Left ventricle myocardium superior (tissue), 1 donor: ENCODE measurements around the gene MAD1L1. TPM values are rescaled to one million over a fixed set of nuclear protein-coding genes. Genes with fewer than 3 reads are reported as not detected.
"Not testable (repeated sequence)": the region's sequence is repeated elsewhere in the genome, so short reads cannot be mapped to it uniquely, and the experiment has no call there.

Experiments used
- ATAC-seq: fragments of 200-7000 bp; cut with Tn5 transposase; one replicate; pipeline ENCODE4 v1.9.1; 2020; ENCODE audit warnings: mild to moderate bottlenecking, moderate library complexity
- DNase-seq: peaks from one replicate; pipeline ENCODE4 v3.0.0-alpha.2; 2020
- intact Hi-C: fragments of 100-400 bp; cut with micrococcal nuclease; formaldehyde crosslinking; loops from one replicate; pipeline ENCODE4 v1.11.0; 2022
- total RNA-seq: library from RNA; stranded (reverse); fragmentation: NEBNext Ultra II Directional; extraction: Animal tissue kit (Norgen Biotek cat#: 25700); gene quantifications from one replicate; pipeline ENCODE4 v1.2.1, GENCODE V29; 2021
- donor health status: DM: no; HTN: yes; CAD: no; lungs with severe emphysema.

MAD1L1 gene
- total RNA-seq, 1 donor from 2014 or later: 19.1 TPM

DNA sequence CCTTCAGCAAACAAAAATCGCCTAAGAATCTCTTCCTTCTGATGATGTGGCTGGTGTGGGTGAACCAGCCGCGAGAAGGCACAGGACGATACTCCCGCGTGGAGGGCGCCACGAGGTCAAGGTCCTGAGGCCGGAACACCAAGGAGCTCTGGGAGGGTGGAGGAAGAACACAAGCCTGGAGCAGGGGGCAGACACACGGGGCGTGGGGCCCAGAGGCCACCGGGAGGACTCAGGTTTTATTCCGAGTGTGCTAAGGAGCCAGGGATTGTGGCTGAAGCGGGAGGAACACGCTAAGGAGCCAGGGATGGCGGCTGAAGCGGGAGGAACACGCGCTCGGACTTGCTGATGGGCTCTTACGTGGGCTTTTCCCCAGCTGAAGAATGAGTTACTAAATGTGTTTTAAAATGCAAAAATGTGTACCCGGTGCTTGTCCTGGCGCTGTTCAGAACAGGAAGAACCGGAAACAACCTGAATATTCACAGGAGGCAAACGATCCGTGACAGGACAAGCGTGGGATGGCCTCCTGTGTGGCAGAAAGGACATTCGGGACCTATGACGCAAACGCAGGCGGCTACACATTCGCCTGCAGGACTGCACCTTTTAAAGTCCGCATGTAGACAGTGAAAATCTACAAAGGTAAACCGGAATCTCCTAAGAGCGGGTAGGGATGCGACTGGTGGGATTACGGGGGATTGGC is 64.0 kb downstream of the MAD1L1 start:
- ATAC-seq (no peak), DNase-seq (no peak)
- intact Hi-C loops: no loop called here

DNA sequence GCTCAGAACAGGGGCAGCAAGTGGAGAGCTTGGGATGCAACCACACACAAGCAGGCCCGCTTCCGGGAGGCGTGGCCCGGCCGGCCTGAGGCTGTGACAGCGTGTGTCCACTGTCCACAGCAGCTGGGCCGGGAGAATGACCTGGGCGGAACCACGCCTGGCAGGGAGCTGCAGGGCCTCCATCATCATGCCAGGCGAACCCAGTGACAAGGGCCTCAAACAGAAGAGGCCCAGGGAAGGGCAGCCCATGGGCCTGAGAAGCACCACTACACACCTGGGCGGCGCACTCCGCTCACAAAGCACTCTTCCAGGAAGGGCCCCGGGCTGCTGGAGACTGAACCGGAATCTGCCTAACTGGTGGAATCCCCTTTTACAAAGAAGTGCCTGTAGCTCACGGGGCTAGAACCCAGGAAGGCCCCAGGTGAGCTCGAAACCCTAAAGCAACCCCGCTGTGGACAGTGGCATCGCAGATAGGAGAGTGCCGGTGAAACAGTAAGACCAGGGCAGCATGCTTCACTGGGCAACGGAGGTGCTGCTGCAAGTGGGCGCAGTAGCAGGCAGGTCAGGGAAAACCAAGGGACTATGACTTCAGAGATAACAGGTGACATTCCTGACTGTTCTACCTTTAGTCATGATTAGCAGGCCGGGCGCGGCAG is 66.0 kb downstream of the MAD1L1 start:
- intact Hi-C loops: no loop called here
- peak; percentile 57 for ATAC-seq

DNA sequence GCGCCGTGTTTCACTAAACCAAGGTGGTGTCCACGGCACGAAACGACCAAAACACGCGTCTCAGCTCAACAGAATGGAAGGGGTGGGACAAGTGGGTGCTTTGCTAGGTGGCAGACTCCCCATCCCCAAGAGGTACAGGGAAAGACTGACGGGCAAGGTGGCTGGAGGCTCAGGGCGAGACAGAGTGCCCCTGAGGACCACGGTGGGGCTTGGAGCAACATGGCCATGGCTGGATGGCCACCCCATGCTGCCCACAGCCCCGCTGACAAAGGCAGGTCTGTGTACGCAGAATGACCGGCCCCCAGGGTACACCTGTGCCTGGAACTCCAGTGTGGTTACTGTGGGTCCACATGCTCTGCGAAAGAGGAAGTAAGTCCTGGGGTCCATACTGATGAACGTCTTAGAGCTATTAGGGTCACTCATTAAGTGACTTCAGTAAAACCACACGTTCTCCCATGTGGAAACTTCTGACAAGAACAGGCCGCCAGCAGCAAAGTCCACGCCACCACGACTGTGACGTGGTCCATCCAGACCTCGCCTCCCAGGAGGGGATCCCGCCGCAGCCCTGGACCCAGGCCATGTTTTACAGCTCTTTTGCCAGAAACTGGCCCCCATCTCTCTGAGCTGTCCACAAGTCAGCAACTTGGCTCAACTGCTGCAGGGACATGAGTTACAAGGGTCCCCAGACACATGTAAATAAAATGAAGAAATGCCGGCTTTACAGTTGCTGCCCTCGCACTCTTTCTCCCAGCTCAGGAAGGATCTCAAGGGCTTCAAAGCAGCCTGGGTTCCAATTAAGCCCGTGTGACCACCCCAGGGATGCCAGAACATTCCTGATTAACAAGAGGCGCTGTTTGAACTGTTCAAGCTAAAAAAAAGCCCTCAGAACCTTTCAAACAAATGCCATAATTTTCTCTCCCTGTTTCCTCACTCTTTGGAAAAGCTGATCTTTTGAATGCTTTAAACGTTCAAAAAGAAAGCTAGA is 66.8 kb downstream of the MAD1L1 start:
- peak; percentile 51 for ATAC-seq
- peak; percentile 42 for DNase-seq
- intact Hi-C loops: no loop called here

More for the DNA sequence above, 66.0 kb downstream of the MAD1L1 start:
- DNase-seq: no peak

DNA sequence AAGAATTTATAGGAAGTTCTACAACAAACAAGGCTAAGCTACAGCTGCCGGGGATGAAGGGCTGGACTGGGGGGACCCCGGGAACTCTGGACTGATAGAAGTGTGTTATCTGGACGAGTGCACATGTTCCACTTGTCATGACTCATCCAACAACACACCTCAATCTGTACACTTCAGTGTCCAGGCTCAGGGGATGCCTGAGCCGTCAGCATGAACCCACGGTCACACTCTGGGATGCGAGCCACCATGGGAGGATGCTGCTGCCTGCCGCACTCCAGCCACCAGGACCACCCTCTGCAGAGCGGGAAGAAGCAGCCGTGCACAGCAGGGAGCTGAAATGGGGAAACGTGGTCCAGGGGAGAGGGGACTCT is 67.5 kb downstream of the MAD1L1 start:
- ATAC-seq: no peak
- intact Hi-C loops: no loop called here
- no peak for DNase-seq

DNA sequence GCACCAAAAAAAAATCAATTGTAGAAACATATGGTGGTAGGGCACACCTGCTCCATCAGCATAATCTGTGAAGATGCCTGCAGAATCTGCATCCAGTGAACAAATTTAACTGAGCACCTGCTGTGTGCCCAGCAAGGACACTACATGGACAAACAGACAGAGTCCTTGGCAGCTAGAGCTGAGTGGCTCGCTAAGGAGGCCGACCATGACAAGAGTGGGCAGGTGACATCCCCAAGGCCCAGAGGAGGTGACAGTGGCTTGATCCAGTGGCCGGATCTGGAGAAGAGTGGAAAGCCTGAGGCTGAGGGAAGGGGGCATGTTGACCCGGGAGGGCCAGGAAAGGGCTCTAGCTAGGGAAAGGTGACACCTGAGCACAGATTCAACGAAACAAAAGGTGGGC is 68.1 kb downstream of the MAD1L1 start:
- DNase-seq (no peak), ATAC-seq (no peak)
- intact Hi-C loops: no loop called here

DNA sequence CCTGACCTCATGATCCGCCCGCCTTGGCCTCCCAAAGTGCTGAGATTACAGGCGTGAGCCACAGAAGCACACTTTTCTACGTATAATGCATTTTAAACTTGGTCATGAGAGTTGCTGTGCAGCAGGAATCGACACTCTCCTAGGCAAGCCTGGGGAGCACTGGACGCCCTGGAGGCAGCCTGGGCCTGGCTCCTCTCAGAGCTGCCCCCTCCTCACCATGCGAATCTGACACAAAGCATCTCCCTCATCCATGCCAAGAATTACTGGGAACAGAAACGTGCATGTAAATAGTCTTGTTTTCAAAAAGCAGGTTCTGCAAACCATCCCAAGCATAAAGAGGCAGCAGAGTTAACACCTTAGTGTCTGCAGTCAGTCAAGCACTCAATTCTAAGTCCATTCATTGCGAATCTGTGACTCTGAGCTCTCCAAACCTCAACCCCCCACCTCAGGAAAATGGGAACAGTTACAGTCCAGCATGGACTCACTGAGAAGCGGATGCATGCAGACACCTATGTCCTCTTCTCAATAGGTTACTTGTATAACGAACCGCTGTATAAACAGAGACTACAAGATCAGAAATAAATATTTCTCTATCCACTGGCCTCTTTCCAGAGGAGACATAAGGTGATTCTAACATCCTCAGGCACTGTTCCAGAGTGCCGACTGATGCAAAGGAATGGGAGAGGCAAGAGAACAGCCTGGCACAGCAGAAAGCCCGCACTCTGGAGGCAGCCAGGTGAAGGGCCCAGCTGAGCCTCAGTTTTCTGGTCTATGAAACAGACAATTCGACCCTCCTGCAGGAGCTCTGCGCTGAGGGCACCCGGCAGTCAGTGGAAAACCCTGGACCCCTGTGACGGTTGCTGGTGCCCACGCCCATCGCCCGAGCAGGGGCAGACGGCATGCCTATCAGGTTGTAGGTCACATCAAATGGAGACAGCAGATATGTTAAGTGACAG is 68.9 kb downstream of the MAD1L1 start:
- intact Hi-C loops: no loop called here
- DNase-seq: peak; percentile 21
- ATAC-seq: no peak

DNA sequence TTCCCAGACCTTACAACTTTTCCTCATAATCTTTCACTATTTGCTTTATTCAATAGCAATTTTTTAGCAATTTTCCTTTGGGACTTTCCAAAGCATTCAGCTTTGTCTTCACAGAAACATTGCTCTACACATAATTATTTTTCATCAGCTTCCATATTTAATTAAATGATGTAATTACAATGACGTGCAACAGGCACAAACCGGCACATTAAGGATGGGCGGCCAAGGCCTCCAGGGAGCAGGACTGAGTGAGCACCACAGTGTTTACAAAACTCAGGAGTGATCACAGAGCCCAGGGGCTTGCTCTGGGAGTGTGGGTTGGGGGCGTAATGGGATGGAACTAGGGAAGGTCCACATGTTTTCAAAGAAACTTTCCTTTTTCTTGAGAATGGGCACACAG is 69.8 kb downstream of the MAD1L1 start:
- DNase-seq: peak; percentile 23
- intact Hi-C loops: no loop called here
- ATAC-seq: peak; percentile 52

DNA sequence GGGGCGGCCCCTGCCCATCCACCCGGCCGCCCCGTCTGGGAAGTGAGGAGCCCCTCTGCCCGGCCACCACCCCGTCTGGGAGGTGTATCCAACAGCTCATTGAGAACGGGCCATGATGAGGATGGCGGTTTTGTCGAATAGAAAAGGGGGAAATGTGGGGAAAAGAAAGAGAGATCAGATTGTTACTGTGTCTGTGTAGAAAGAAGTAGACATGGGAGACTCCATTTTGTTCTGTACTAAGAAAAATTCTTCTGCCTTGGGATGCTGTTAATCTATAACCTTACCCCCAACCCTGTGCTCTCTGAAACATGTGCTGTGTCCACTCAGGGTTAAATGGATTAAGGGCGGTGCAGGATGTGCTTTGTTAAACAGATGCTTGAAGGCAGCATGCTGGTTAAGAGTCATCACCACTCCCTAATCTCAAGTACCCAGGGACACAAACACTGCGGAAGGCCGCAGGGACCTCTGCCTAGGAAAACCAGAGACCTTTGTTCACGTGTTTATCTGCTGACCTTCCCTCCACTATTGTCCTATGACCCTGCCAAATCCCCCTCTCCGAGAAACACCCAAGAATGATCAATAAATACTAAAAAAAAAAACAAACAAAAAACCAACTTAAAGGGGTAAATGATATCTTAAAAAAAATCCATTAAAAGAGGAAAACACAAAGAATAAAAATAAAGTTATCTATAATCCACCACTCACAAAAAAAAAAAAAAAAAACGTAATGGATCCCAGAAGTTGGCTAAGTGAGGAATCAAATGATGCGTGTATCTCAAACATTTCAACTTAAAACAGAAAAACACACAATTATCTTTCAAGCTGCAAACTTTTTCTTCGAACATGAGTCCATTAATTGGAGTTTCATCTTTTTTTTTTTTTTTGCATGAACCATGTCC is 70.5 kb downstream of the MAD1L1 start:
- intact Hi-C loops, ATAC-seq, DNase-seq: not testable (repeated sequence)

DNA sequence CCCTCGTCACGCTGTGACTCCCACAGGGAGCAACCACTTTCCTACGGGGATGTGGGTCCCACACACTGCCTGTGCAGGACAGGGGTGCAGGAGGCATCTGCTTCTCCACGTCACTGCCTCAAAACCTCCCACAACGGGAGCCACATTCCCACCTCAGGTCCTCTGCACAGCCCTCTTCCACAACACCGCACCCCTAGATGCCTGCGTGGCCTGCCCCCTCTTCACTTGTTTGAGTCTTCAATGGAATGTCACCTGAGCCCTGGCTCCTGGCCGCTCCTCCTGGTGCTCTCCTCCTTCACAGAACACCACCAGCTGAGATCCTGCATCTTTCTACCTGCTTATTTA is 73.6 kb downstream of the MAD1L1 start:
- no peak for ATAC-seq
- no peak for DNase-seq
- intact Hi-C loops: no loop called here

DNA sequence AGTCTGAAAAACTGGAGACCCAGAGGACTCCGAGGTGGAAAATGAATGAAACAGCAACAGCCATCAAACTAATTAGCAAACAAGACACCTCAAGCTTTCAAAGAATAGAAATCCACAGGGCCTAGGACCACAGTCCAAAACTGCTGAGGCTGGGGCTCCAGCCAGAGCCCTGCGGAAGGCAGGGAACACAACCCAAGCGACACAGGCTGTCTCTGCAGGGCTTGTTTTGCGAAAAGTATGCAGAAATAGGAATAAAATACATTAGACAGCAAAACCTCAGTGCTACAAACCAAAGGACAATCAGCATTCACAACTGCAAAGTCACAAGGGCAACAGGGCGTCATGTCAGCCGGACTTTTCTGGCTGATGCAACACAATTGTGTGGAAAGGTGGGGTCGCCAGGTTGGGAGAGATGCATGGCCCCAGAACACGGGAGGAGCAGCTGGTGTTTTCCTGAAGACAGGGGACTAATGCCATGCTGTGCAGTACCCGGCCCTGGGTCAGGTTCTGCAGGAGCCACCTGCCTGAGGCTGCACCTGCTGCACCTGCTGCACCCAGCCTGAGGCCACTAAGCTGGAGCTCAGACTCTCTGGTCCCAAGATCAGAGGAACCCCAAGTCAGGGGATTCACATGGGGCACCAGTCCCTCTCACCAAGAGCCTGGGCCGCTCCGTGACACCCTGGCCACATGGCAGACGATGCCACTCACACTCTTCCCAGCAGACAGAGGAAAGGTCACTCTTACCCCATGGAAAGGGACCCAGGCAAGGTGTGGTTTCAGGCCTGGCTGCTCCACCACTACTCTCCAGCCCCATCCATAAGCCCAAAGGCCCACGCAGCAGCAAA is 74.2 kb downstream of the MAD1L1 start:
- intact Hi-C loops: no loop called here
- DNase-seq (peak; percentile 24), ATAC-seq (no peak)

DNA sequence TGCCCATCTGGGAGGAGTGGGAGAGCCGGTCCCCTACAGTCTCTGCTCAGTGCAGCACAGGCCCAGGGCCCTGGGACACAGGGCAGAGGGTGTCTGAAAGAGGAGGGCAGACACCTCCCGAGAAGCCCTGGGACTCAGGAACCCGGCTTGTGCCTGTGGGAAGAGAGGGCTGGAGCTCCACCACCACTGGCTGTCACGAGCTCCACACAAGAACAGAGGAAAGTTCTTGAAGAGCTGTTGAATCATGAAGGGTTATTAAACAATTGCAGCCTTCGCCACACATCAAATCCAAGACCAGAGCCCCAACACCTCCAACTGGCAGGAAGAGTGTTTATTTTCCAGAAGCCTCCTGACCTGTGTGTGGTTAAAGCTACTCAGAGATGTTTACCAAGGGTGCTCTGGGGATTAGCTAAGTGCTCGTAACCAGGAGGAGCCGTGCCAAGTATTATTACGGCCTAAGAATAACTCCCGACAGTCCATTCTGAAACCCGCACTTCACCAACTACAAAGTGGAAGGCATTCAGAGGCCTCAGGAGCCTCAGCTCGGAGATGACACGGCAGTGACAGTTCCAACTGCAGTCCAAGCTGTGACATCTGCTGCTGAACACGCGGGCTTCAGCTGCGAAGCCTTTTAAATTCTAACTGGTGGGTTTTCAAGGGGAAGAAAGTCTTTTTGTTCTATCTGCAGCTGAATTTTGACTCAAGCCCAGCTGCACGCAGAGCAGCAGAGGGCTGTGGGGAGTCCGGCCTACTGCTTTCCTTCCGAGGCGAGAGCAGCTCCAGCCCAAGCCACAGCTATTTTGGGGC is 75.1 kb downstream of the MAD1L1 start:
- DNase-seq (peak; percentile 43), ATAC-seq (peak; percentile 93)
- intact Hi-C loops: no loop called here

DNA sequence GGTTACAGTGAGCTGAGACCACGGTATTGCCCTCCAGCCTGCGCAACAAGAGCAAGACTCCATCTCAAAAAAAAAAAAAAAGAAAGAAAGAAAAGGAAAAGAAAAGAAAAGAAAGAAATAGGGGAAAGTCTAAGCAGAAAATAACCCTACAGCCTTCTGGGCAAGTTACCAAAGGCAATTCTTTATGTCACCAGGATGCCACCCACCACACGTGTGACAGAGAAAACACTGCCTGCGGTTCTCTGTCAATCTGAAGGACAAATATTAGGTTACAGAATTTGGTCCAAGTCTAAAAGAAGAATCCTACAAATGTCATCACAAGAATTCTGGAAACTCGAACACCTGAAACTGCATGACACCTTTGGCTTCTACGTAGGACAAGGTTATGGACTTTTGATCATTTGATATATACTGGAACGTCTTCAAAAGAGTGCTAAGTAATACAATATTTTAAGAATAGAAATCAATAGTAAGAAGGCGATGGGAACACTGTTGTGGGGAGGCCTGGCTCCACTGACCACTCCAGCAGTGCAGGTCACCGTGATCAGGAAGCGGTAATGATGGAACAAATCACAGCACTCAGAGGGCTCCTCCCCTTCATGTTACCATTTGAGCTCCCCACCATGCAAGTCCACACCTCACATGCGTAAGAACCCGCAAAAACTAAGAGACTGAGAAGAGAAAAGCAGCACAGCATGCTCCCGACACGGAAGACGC is 75.8 kb downstream of the MAD1L1 start:
- peak; percentile 16 for DNase-seq
- intact Hi-C loops: no loop called here

DNA sequence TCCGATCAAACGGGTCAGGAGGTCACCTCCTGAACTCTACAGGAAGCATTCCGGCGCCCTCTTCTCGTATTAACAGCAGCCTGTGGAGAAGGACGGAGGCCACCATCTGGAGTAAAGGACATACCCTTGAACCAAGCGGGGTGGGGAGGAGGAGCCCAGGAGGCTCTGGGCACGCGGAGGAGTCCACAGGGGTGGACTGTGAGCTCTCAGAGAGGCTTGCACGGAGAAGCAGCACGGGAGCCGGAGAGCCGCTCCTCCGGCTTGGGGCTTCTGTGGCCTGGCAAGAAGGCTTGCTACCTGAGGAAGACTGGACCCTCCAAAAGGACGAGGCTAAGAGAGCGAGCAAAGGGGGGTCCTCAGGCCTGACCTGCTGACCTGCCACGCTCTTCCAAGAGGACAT is 77.9 kb downstream of the MAD1L1 start:
- DNase-seq: peak; percentile 19
- intact Hi-C loops: no loop called here

More for the DNA sequence above, 75.8 kb downstream of the MAD1L1 start:
- no peak for ATAC-seq

DNA sequence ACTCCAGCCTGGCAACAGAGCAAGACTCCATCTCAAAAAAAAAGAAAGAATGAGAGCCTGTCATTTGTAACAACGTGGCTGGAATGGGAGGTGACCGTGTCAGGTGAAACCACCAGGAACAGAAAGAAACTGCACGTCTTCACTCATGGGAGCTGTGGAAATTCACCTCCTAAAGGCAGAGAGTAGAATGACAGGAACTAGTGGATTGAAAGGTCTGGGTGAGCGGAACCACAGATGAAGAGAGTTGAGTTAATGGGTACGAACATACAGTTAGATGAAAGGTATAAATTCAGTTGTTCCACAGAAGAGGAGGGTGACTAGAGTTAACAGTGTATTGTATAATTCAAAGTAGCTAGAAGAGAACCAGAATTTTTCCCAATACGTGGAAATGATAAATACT is 78.6 kb downstream of the MAD1L1 start:
- DNase-seq (no peak), ATAC-seq (no peak)
- intact Hi-C loops: no loop called here

More for the DNA sequence above, 77.9 kb downstream of the MAD1L1 start:
- ATAC-seq: no peak

DNA sequence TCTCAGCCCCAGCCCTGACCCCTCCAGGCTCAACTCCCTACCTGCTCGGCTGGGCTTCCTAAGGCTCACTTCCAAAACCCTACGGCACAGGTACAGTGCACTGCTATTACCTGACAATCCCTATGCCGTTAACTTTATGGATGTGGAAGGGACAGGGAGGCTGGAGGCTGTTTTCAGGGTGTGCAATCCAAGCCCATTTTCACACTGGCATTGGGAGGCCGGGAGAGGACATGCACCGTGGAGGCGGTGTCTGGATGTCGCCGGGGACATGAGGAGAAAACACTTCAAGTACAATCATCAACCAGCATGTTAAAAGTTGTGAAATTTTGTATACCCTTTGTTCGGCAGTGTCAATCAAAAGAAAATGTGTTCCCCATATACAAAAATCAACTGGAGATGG is 80.1 kb downstream of the MAD1L1 start:
- no peak for DNase-seq
- no peak for ATAC-seq
- intact Hi-C loops: no loop called here
